IMR-90 (cell line): ENCODE measurements around the gene ZFHX3. TPM values are rescaled to one million over a fixed set of nuclear protein-coding genes. Genes with fewer than 3 reads are reported as not detected.

Experiments
- ATAC-seq: fragments of 200-7000 bp; cut with Tn5 transposase; 2 replicates; pipeline ENCODE4 v1.9.1; 2020; ENCODE audit warnings: low read depth, mild to moderate bottlenecking, moderate library complexity
- BruUV-seq: library from RNA; stranded (reverse); fragments of 400-500 nt; replicated peaks from 2 replicates; lab custom pipeline; 2021; lab: Mats Ljungman, UMichigan
- CTCF ChIA-PET: fragments of 300-600 bp; formaldehyde crosslinking; extraction: SDS; loops from one replicate; lab custom pipeline; 2021; ENCODE audit warnings: antibody characterized with exemption; lab: Yijun Ruan, JAX
- POLR2A ChIA-PET: fragments of 300-600 bp; sonication (Branson Sonifier 250); formaldehyde crosslinking; loops from one replicate; lab custom pipeline; 2022; ENCODE audit warnings: antibody characterized with exemption; ENCODE audit not compliant: unreplicated experiment; lab: Charles Lee
- DNase-seq: peaks from one replicate; pipeline ENCODE4 v3.0.0; 2013
- H2AFZ ChIP-seq: replicated peaks from 2 replicates; pipeline ENCODE3; 2013; ENCODE audit warnings: low read length, mild to moderate bottlenecking; ENCODE audit not compliant: poor library complexity
- H2AK5ac ChIP-seq: 2 replicates; pipeline ENCODE4 v1.6.1; 2013; ENCODE audit warnings: low read depth, low read length, inconsistent platforms
- H2AK9ac ChIP-seq: replicated peaks from 2 replicates; pipeline ENCODE3; 2013; ENCODE audit warnings: mild to moderate bottlenecking, low read depth, low read length, moderate library complexity; ENCODE audit not compliant: poor library complexity
- H2BK120ac ChIP-seq: 2 replicates; pipeline ENCODE4 v1.6.1; 2013; ENCODE audit warnings: low read depth, low read length, inconsistent platforms
- H2BK15ac ChIP-seq: 3 replicates; pipeline ENCODE4 v1.6.1; 2013; ENCODE audit warnings: low read depth, low read length, inconsistent platforms
- H2BK20ac ChIP-seq: 2 replicates; pipeline ENCODE4 v1.6.1; 2013; ENCODE audit warnings: low read depth, mild to moderate bottlenecking, inconsistent platforms, low read length, moderate library complexity
- H2BK5ac ChIP-seq: 2 replicates; pipeline ENCODE4 v1.6.1; 2013; ENCODE audit warnings: mild to moderate bottlenecking, low read depth, low read length, inconsistent platforms; ENCODE audit not compliant: poor library complexity, severe bottlenecking
- H3K14ac ChIP-seq: replicated peaks from 2 replicates; pipeline ENCODE4 v1.6.1; 2013; ENCODE audit warnings: low read depth, low read length, inconsistent platforms
- H3K18ac ChIP-seq: 2 replicates; pipeline ENCODE4 v1.6.1; 2013; ENCODE audit warnings: low read depth, low read length, control low read depth
- H3K23ac ChIP-seq: 2 replicates; pipeline ENCODE4 v1.6.1; 2013; ENCODE audit warnings: low read depth, low read length, inconsistent platforms
- H3K27ac ChIP-seq: 2 replicates; pipeline ENCODE4 v1.5.1; 2013; ENCODE audit warnings: mild to moderate bottlenecking, control low read depth, low read length; ENCODE audit not compliant: insufficient read depth
- H3K27me3 ChIP-seq: 2 replicates; pipeline ENCODE4 v1.6.1; 2013; ENCODE audit warnings: low read length; ENCODE audit not compliant: control insufficient read depth, insufficient read depth
- H3K36me3 ChIP-seq: 2 replicates; pipeline ENCODE4 v1.6.1; 2013; ENCODE audit warnings: low read length, mixed read lengths; ENCODE audit not compliant: control insufficient read depth, insufficient read depth
- H3K4ac ChIP-seq: 2 replicates; pipeline ENCODE4 v1.6.1; 2013; ENCODE audit warnings: low read depth, low read length, inconsistent platforms
- H3K4me1 ChIP-seq: 2 replicates; pipeline ENCODE4 v1.6.1; 2013; ENCODE audit warnings: low read length, mixed read lengths; ENCODE audit not compliant: control insufficient read depth, insufficient read depth
- H3K4me2 ChIP-seq: 2 replicates; pipeline ENCODE4 v1.6.1; 2013; ENCODE audit warnings: low read depth, mild to moderate bottlenecking, control low read depth, low read length, moderate library complexity
- H3K4me3 ChIP-seq: 2 replicates; pipeline ENCODE4 v1.5.1; 2013; ENCODE audit warnings: low read depth, mild to moderate bottlenecking, control low read depth, low read length, moderate library complexity; ENCODE audit not compliant: insufficient read depth
- H3K56ac ChIP-seq: 2 replicates; pipeline ENCODE4 v1.6.1; 2013; ENCODE audit warnings: low read length, inconsistent platforms; ENCODE audit not compliant: insufficient read depth; ENCODE audit errors: extremely low read depth
- H3K79me1 ChIP-seq, 2 experiments: 2 replicates each; pipeline ENCODE4 v1.6.1; 2013; ENCODE audit warnings: low read length in 2 of 2, inconsistent platforms in 1 of 2, low read depth in 1 of 2
- H3K9ac ChIP-seq: 2 replicates; pipeline ENCODE4 v1.6.1; 2013; ENCODE audit warnings: low read depth, low read length, control low read depth
- H3K9me1 ChIP-seq: 2 replicates; pipeline ENCODE4 v1.6.1; 2013; ENCODE audit warnings: low read length, inconsistent platforms; ENCODE audit not compliant: insufficient read depth
- H3K9me3 ChIP-seq: 2 replicates; pipeline ENCODE4 v1.6.1; 2013; ENCODE audit warnings: low read length; ENCODE audit not compliant: control insufficient read depth, insufficient read depth
- H4K20me1 ChIP-seq: 2 replicates; pipeline ENCODE4 v1.6.1; 2013; ENCODE audit warnings: low read length, inconsistent platforms; ENCODE audit not compliant: insufficient read depth
- H4K5ac ChIP-seq: 2 replicates; pipeline ENCODE4 v1.6.1; 2013; ENCODE audit warnings: mild to moderate bottlenecking, low read depth, low read length, control low read depth
- H4K8ac ChIP-seq, 2 experiments: 2 replicates each; pipeline ENCODE4 v1.6.1; 2013; ENCODE audit warnings: low read depth in 2 of 2, low read length in 2 of 2, control low read depth in 1 of 2, inconsistent platforms in 1 of 2
- H4K91ac ChIP-seq: 2 replicates; pipeline ENCODE4 v1.6.1; 2013; ENCODE audit warnings: low read depth, low read length, inconsistent platforms; ENCODE audit not compliant: insufficient read depth
- BHLHE40 ChIP-seq: fragments of 150-350 bp; IDR thresholded peaks from 2 replicates; pipeline ENCODE4 v1.6.1; 2016; ENCODE audit warnings: mild to moderate bottlenecking, low read depth, low read length
- CEBPB ChIP-seq: IDR thresholded peaks from 2 replicates; pipeline ENCODE4 v1.6.1; 2012; ENCODE audit warnings: low read depth, low read length, improper control_type of control experiment
- RAD21 ChIP-seq: IDR thresholded peaks from 2 replicates; pipeline ENCODE4 v1.6.1; 2012; ENCODE audit warnings: low read length, improper control_type of control experiment
- WGBS, 2 experiments: methylation state at CpG; one replicate each; pipeline versions ENCODE4 v1.1.5 to v1.1.7; 2013; ENCODE audit warnings: missing lambda C conversion rate in 2 of 2; ENCODE audit not compliant: insufficient read length in 1 of 2; ENCODE audit errors: extremely low coverage in 2 of 2; 5-methylcytosine and 5-hydroxymethylcytosine counted together
- dilution Hi-C: fragments of 300-500 bp; cut with HindIII; formaldehyde crosslinking; loops from one replicate; pipeline ENCODE4 v1.14.3; 2018; ENCODE audit warnings: low sequenced_read_pairs; ENCODE audit not compliant: unreplicated experiment
- in situ Hi-C: fragments of 300-500 bp; cut with MboI; formaldehyde crosslinking; loops from 3 replicates; pipeline ENCODE4 v1.14.3; 2019; ENCODE audit warnings: low sequenced_read_pairs, inconsistent platforms, mixed read lengths
- intact Hi-C: fragments of 100-400 bp; cut with micrococcal nuclease; formaldehyde crosslinking; loops from 2 replicates; pipeline ENCODE4 v1.10.0; 2022
- polyA plus RNA-seq, 3 experiments: library from polyadenylated mRNA; depleted of rRNA; stranded (reverse); fragments of >200 nt; gene quantifications; 2 replicates each; pipeline ENCODE4 v1.2.3, GENCODE V29; 2012; ENCODE audit warnings: low replicate concordance in 1 of 3
- total RNA-seq: library from RNA; depleted of rRNA; stranded (reverse); fragments of >200 nt; gene quantifications from 2 replicates; pipeline ENCODE4 v1.2.3, GENCODE V29; 2012

The ZFHX3 gene
- total and polyA plus RNA-seq, 2 of the 4 experiments (the other 2 are of a cell fraction) = 1.4 to 1.7 TPM

GRCh38 chr16:72952811-72953271 lies 95.1 kb downstream of the ZFHX3 start:
- ATAC-seq = peak; percentile 96
- intact Hi-C loops = no loop called here

More at GRCh38 chr16:72952811-72953271, 95.1 kb downstream of the ZFHX3 start:
- Histone ChIP-seq H3K18ac (no peak overlapping the region), H3K9ac (no peak overlapping the region), H3K36me3 (peaks cover 25% of the 10 kb centered on the region), H3K9me3 (no peaks in the 10 kb centered on the region), H2AK9ac (no peak overlapping the region), H3K23ac (peak overlapping the region; percentile 49; the same call in 1 of the 2 replicates), H2AFZ (no peak overlapping the region), H4K5ac (no peak overlapping the region), H2BK120ac (no peak overlapping the region), H3K4ac (no peak overlapping the region), H3K4me1 (peaks cover 13% of the 10 kb centered on the region), H3K4me2 (peak overlapping the region; percentile 27; the same call in 1 of the 2 replicates), H3K4me3 (no peak overlapping the region), H2BK20ac (no peak overlapping the region), H2BK5ac (no peak overlapping the region), H4K20me1 (peaks cover 35% of the 10 kb centered on the region), H3K9me1 (peaks cover 24% of the 10 kb centered on the region), H2AK5ac (no peak overlapping the region), H3K27me3 (no peaks in the 10 kb centered on the region), H4K8ac (no peak overlapping the region), H3K27ac (no peak overlapping the region), H3K14ac (peak overlapping the region; percentile 50; the same call in 1 of the 2 replicates), H3K56ac (no peak overlapping the region), H2BK15ac (no peak overlapping the region), H3K79me1 (peaks cover 18 to 67% of the 10 kb centered on the region in 2 experiments), H4K91ac (no peak overlapping the region)
- ChIA-PET CTCF (interaction anchor here (1.0 kb wide), 1 partner anchor 9 kb away, joined by 3 read pairs; no protein-coding TSS in a partner anchor), POLR2A (interaction anchor here (0.6 kb wide), 2 partner anchors 8 to 282 kb away, joined by 4 read pairs; no protein-coding TSS in a partner anchor)
- TF ChIP-seq BHLHE40 (0 out of 2 replicates have a peak, but pooled peaks have one; percentile 46), CEBPB (no peak), RAD21 (no peak)
- WGBS, 2 experiments = no CpG with 5 or more reads among the region's 9 CpGs
- BruUV-seq = no TSS peak
- dilution Hi-C loops (no loop called here), in situ Hi-C loops (no loop called here)
- peak; percentile 89 for DNase-seq
